GM19324 (cell line): ENCODE measurements around the gene SLFN5.
"Not testable (repeated sequence)": the region's sequence is repeated elsewhere in the genome, so short reads cannot be mapped to it uniquely, and the experiment has no call there.

ENCODE experiments used
- ATAC-seq: cut with Tn5 transposase; IDR thresholded peaks from one replicate; pipeline ENCODE4 v1.9.1; 2021; ENCODE audit warnings: mild to moderate bottlenecking, moderate library complexity; ENCODE audit not compliant: unreplicated experiment, low FRiP score

Gene SLFN5

GRCh38 chr17:35242805-35243560, at the start of gene SLFN5:
TSS of gene SLFN5 (plus strand) at chr17:35243072. CDS start at chr17:35258691, 15,619 bp downstream.
- peak; percentile 63 for ATAC-seq

GRCh38 chr17:35194001-35194400, 48.9 kb upstream of the SLFN5 start, which contains the start of gene SLC35G3:
TSS of gene SLC35G3 (minus strand) at chr17:35194393. CDS start at chr17:35194307, 86 bp downstream.
- not testable (repeated sequence) for ATAC-seq

GRCh38 chr17:35195062-35195461, 47.8 kb upstream of the SLFN5 start:
- ATAC-seq: not testable (repeated sequence)

- ATAC-seq: not testable (repeated sequence)
Measured at GRCh38 chr17:35202582-35202981, 40.3 kb upstream of the SLFN5 start.

GRCh38 chr17:35210741-35211140, 32.1 kb upstream of the SLFN5 start:
- no peak for ATAC-seq

- ATAC-seq: no peak
Measured at GRCh38 chr17:35212668-35213067, 30.2 kb upstream of the SLFN5 start.

GRCh38 chr17:35213412-35213940, 29.4 kb upstream of the SLFN5 start:
- no peak for ATAC-seq

GRCh38 chr17:35214192-35214591, 28.7 kb upstream of the SLFN5 start:
- no peak for ATAC-seq

GRCh38 chr17:35214631-35215273, 28.1 kb upstream of the SLFN5 start:
- no peak for ATAC-seq

GRCh38 chr17:35217107-35217506, 25.8 kb upstream of the SLFN5 start:
- no peak for ATAC-seq

GRCh38 chr17:35218915-35219314, 24.0 kb upstream of the SLFN5 start:
- no peak for ATAC-seq

- no peak for ATAC-seq
Measured at GRCh38 chr17:35222452-35222851, 20.4 kb upstream of the SLFN5 start.

GRCh38 chr17:35224436-35224835, 18.4 kb upstream of the SLFN5 start:
- ATAC-seq: no peak

- no peak for ATAC-seq
Measured at GRCh38 chr17:35227546-35227945, 15.3 kb upstream of the SLFN5 start.

GRCh38 chr17:35229638-35230037, 13.2 kb upstream of the SLFN5 start:
- no peak for ATAC-seq

- not testable (repeated sequence) for ATAC-seq
Measured at GRCh38 chr17:35234315-35234714, 8.6 kb upstream of the SLFN5 start.

GRCh38 chr17:35235289-35235688, 7.6 kb upstream of the SLFN5 start:
- ATAC-seq: no peak

GRCh38 chr17:35235917-35236316, 7.0 kb upstream of the SLFN5 start:
- ATAC-seq: no peak

- ATAC-seq: no peak
Measured at GRCh38 chr17:35236821-35237220, 6.1 kb upstream of the SLFN5 start.

- no peak for ATAC-seq
Measured at GRCh38 chr17:35238821-35239220, 4.1 kb upstream of the SLFN5 start.

GRCh38 chr17:35239823-35240222, 3.0 kb upstream of the SLFN5 start:
- no peak for ATAC-seq

GRCh38 chr17:35240861-35241260, 2.0 kb upstream of the SLFN5 start:
- ATAC-seq: no peak
